SK-N-SH (cell line): ENCODE results near the gene THAP6. TPM values are rescaled to one million over a fixed set of nuclear protein-coding genes. Genes with fewer than 3 reads are reported as not detected.

Experiments
- CTCF ChIA-PET: fragments of 300-600, 350-600 bp; formaldehyde crosslinking; extraction: SDS; loops from one replicate; lab custom pipeline; 2021; lab: Yijun Ruan, JAX
- POLR2A ChIA-PET: fragments of 350-600 bp; sonication (Branson Sonifier 250); formaldehyde crosslinking; extraction: SDS; loops from one replicate; lab custom pipeline; 2020; ENCODE audit warnings: antibody characterized with exemption, inconsistent platforms; lab: Yijun Ruan, JAX
- DNase-seq: peaks from one replicate; pipeline ENCODE4 v3.0.0; 2012
- H2AFZ ChIP-seq: fragments of 200-600 bp; sonication (generic); 2 replicates; pipeline ENCODE4 v1.8.1; 2016; ENCODE audit warnings: antibody characterized with exemption, mild to moderate bottlenecking, low read depth
- H3F3A ChIP-seq: fragments of 200-600 bp; sonication (generic); replicated peaks from 2 replicates; pipeline ENCODE3; 2016; ENCODE audit warnings: antibody characterized with exemption, mild to moderate bottlenecking; ENCODE audit not compliant: insufficient read depth
- H3K27ac ChIP-seq, 2 experiments: fragments of 200-500 bp in 1 of 2; fragments of 200-600 bp in 1 of 2; sonication (Bioruptor generic) in 1 of 2; sonication (generic), shearing (Covaris generic) in 1 of 2; 2 replicates each; pipeline versions ENCODE4 v1.5.1 to v1.6.1; 2014 to 2016; ENCODE audit warnings: low read depth in 2 of 2, inconsistent platforms in 1 of 2, low read length in 1 of 2, mild to moderate bottlenecking in 1 of 2, mixed read lengths in 1 of 2
- H3K27me3 ChIP-seq: fragments of 200-600 bp; sonication (generic), shearing (Covaris generic); 2 replicates; pipeline ENCODE4 v1.6.1; 2016; ENCODE audit warnings: mixed run types; ENCODE audit not compliant: insufficient read depth
- H3K36me3 ChIP-seq, 2 experiments: fragments of 200-500 bp in 1 of 2; fragments of 200-600 bp in 1 of 2; sonication (Bioruptor generic) in 1 of 2; sonication (generic) in 1 of 2; replicated peaks in 1 of 2; 2 replicates each; pipeline versions ENCODE3 to v1.5.1; 2014 to 2016; ENCODE audit warnings: low read length in 1 of 2, mild to moderate bottlenecking in 1 of 2; ENCODE audit not compliant: insufficient read depth in 2 of 2, control insufficient read depth in 1 of 2
- H3K4me1 ChIP-seq, 2 experiments: fragments of 200-500 bp in 1 of 2; fragments of 200-600 bp in 1 of 2; sonication (Bioruptor generic) in 1 of 2; sonication (generic), shearing (Covaris generic) in 1 of 2; 2 replicates each; pipeline versions ENCODE4 v1.5.1 to v1.6.1; 2014 to 2016; ENCODE audit warnings: low read depth in 1 of 2, low read length in 1 of 2, mixed run types in 1 of 2; ENCODE audit not compliant: insufficient read depth in 2 of 2, control insufficient read depth in 1 of 2
- H3K4me2 ChIP-seq: fragments of 200-600 bp; sonication (generic), shearing (Covaris generic); 2 replicates; pipeline ENCODE4 v1.6.1; 2017; ENCODE audit warnings: mixed run types
- H3K4me3 ChIP-seq, 2 experiments: fragments of 200-500 bp in 1 of 2; fragments of 200-600 bp in 1 of 2; sonication (Bioruptor generic) in 1 of 2; sonication (generic), shearing (Covaris generic) in 1 of 2; 2 replicates each; pipeline versions ENCODE4 v1.5.1 to v1.8.1; 2014 to 2016; ENCODE audit warnings: low read depth in 2 of 2, inconsistent platforms in 1 of 2, low read length in 1 of 2, mild to moderate bottlenecking in 1 of 2, mixed read lengths in 1 of 2, moderate library complexity in 1 of 2
- H3K79me2 ChIP-seq: fragments of 200-600 bp; sonication (generic); 2 replicates; pipeline ENCODE4 v1.8.1; 2017; ENCODE audit warnings: mild to moderate bottlenecking; ENCODE audit not compliant: insufficient read depth
- H3K9ac ChIP-seq: fragments of 200-600 bp; sonication (generic); 2 replicates; pipeline ENCODE4 v1.6.1; 2017; ENCODE audit warnings: mixed run types
- H3K9me2 ChIP-seq: fragments of 200-600 bp; sonication (generic); 2 replicates; pipeline ENCODE4 v1.6.1; 2017; ENCODE audit warnings: mixed run types
- H3K9me3 ChIP-seq: fragments of 200-600 bp; sonication (generic); 2 replicates; pipeline ENCODE4 v1.6.1; 2017; ENCODE audit warnings: mixed run types, mild to moderate bottlenecking, moderate library complexity
- H4K20me1 ChIP-seq: fragments of 200-600 bp; sonication (generic); 2 replicates; pipeline ENCODE4 v1.6.1; 2017; ENCODE audit warnings: mild to moderate bottlenecking, mixed run types; ENCODE audit not compliant: insufficient read depth
- EP300 ChIP-seq, 2 experiments: IDR thresholded peaks; 2 replicates each; pipeline versions ENCODE4 v1.4.0 to v1.6.1; 2012; ENCODE audit warnings: borderline replicate concordance in 1 of 2, low read depth in 1 of 2, low read length in 1 of 2
- EZH2phosphoT487 ChIP-seq: fragments of 200-600 bp; sonication (generic); IDR thresholded peaks from 2 replicates; pipeline ENCODE4 v1.6.1; 2017; ENCODE audit warnings: low read depth, mixed run types, mild to moderate bottlenecking, antibody characterized with exemption, moderate library complexity, borderline replicate concordance
- FOSL2 ChIP-seq: IDR thresholded peaks from 2 replicates; pipeline ENCODE4 v1.4.0; 2012; ENCODE audit warnings: low read depth, mild to moderate bottlenecking, moderate library complexity, borderline replicate concordance
- FOXJ3 ChIP-seq: sonication (generic); formaldehyde crosslinking; IDR thresholded peaks from 2 replicates; pipeline ENCODE4 v1.5.1; 2020; ENCODE audit warnings: mild to moderate bottlenecking, missing genetic modification reagents
- IRF3 ChIP-seq: fragments of 150-350 bp; IDR thresholded peaks from 2 replicates; pipeline ENCODE4 v1.6.1; 2016; ENCODE audit warnings: mild to moderate bottlenecking, low read depth, low read length
- JUND ChIP-seq: IDR thresholded peaks from 2 replicates; pipeline ENCODE4 v1.4.0; 2012
- MEF2A ChIP-seq: IDR thresholded peaks from 2 replicates; pipeline ENCODE4 v1.4.0; 2012; ENCODE audit warnings: low read depth, borderline replicate concordance
- MXI1 ChIP-seq: IDR thresholded peaks from 2 replicates; pipeline ENCODE4 v1.6.1; 2012; ENCODE audit warnings: mild to moderate bottlenecking, low read depth, low read length, improper control_type of control experiment
- NFIC ChIP-seq: IDR thresholded peaks from 2 replicates; pipeline ENCODE4 v1.4.0; 2012; ENCODE audit warnings: borderline replicate concordance
- NRF1 ChIP-seq: IDR thresholded peaks from 2 replicates; pipeline ENCODE4 v1.6.1; 2012; ENCODE audit warnings: low read depth, mild to moderate bottlenecking, low read length
- PBX3 ChIP-seq: IDR thresholded peaks from 2 replicates; pipeline ENCODE4; 2012
- POLR2AphosphoS5 ChIP-seq: IDR thresholded peaks from 2 replicates; pipeline ENCODE4 v1.6.1; 2012; ENCODE audit warnings: low read depth, low read length
- RXRA ChIP-seq: IDR thresholded peaks from 2 replicates; pipeline ENCODE4 v1.4.0; 2012; ENCODE audit warnings: low read depth, mild to moderate bottlenecking, borderline replicate concordance
- SMC3 ChIP-seq: IDR thresholded peaks from 2 replicates; pipeline ENCODE4 v1.6.1; 2012; ENCODE audit warnings: low read depth, low read length, improper control_type of control experiment
- TAF1 ChIP-seq: IDR thresholded peaks from 2 replicates; pipeline ENCODE4 v1.6.1; 2012; ENCODE audit warnings: low read depth, mild to moderate bottlenecking, low read length, moderate library complexity, borderline replicate concordance
- TEAD4 ChIP-seq: IDR thresholded peaks from 2 replicates; pipeline ENCODE4 v1.4.0; 2012; ENCODE audit warnings: mild to moderate bottlenecking, borderline replicate concordance; ENCODE audit not compliant: insufficient read depth
- USF2 ChIP-seq: fragments of 150-350 bp; IDR thresholded peaks from 2 replicates; pipeline ENCODE4 v1.6.1; 2017; ENCODE audit warnings: antibody characterized with exemption, low read length, low read depth, borderline replicate concordance
- YY1 ChIP-seq: IDR thresholded peaks from 2 replicates; pipeline ENCODE4 v1.4.0; 2012; ENCODE audit warnings: low read depth, mild to moderate bottlenecking
- ZBTB33 ChIP-seq: IDR thresholded peaks from 2 replicates; pipeline ENCODE4 v1.4.0; 2012; ENCODE audit warnings: low read depth, borderline replicate concordance
- polyA plus RNA-seq, 3 experiments: library from polyadenylated mRNA; depleted of rRNA; stranded (reverse); fragments of >200 nt; gene quantifications; 2 replicates each; pipeline ENCODE4 v1.2.3, GENCODE V29; 2012
- TF ChIP-seq, protein P1 (sequence below): fragments of 200-600 bp; sonication (generic); IDR thresholded peaks from 2 replicates; pipeline ENCODE4 v1.6.1; 2017; ENCODE audit warnings: antibody characterized with exemption, mild to moderate bottlenecking, moderate library complexity
- TF ChIP-seq, protein P2 (sequence below): IDR thresholded peaks from 2 replicates; pipeline ENCODE4 v1.6.1; 2012; ENCODE audit warnings: mild to moderate bottlenecking, low read depth, low read length, moderate library complexity

THAP6 gene
- polyA plus RNA-seq, 1 of the 3 experiments (the other 2 are of a cell fraction) = 6.9 TPM

DNA sequence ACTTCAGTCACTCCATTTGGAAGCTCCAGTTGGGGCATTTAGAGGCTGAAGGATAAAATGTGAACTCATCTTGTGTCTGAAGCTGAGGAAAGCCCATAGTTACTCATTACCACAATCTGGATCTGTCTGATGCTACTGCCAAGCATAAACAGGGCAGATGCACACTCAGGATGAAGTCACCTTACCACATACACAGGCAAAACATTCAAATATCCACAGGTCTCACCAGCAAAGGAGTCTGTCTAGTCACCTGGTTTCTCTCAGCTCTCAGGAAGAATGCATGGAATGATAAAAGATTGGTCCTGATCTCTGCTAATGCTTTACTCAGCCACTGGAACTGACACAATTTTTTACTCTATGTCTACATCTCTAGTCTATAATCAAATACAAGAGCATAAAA is 28.6 kb downstream of the THAP6 start:
- Histone ChIP-seq H3K9ac (no peak overlapping the region), H3K4me1 (peaks cover 0 to 3% of the 10 kb centered on the region in 2 experiments; a peak in 1 of 4 replicates), H3K9me3 (no peaks in the 10 kb centered on the region), H3K36me3 (no peaks in the 10 kb centered on the region), H3K27ac (peak overlapping the region in 1 of 2 experiments; percentile 50; a peak in 2 of 4 replicates), H3K4me3 (no peak overlapping the region), H3K27me3 (no peaks in the 10 kb centered on the region), H3F3A (peaks cover 20% of the 10 kb centered on the region), H4K20me1 (no peaks in the 10 kb centered on the region), H2AFZ (no peak overlapping the region), H3K79me2 (no peaks in the 10 kb centered on the region), H3K4me2 (no peak overlapping the region), H3K9me2 (no peaks in the 10 kb centered on the region)
- DNase-seq = no peak
- ChIA-PET CTCF (interaction anchor here (0.9 to 1.4 kb wide), 2 partner anchors 28 to 110 kb away, joined by 3 to 4 read pairs; no protein-coding TSS in a partner anchor), POLR2A (no interaction called here)
- TF ChIP-seq NFIC = peak; percentile 61
- no peak for TF ChIP-seq SMC3
- peak; percentile 67; the same call in 1 of the 2 replicates for TF ChIP-seq RXRA
- peak; percentile 75 for TF ChIP-seq FOSL2
- no peak for TF ChIP-seq NRF1
- TF ChIP-seq MXI1 = no peak
- peak; percentile 84 for TF ChIP-seq PBX3
- no peak for TF ChIP-seq MEF2A
- TF ChIP-seq POLR2AphosphoS5 = peak; percentile 58
- no peak for TF ChIP-seq YY1
- TF ChIP-seq IRF3 = no peak
- peak in 1 of 2 experiments; percentile 82; a peak in 1 of 4 replicates for TF ChIP-seq EP300 (IDR thresholded peaks at IDR 0.05; ENCODE audit: borderline replicate concordance in 1 of 2, low read depth in 1 of 2, low read length in 1 of 2)
- no peak for TF ChIP-seq FOXJ3
- TF ChIP-seq TEAD4 = peak; percentile 90
- TF ChIP-seq ZBTB33 = no peak; the same call in 1 of the 2 replicates
- TF ChIP-seq, protein P1, sequence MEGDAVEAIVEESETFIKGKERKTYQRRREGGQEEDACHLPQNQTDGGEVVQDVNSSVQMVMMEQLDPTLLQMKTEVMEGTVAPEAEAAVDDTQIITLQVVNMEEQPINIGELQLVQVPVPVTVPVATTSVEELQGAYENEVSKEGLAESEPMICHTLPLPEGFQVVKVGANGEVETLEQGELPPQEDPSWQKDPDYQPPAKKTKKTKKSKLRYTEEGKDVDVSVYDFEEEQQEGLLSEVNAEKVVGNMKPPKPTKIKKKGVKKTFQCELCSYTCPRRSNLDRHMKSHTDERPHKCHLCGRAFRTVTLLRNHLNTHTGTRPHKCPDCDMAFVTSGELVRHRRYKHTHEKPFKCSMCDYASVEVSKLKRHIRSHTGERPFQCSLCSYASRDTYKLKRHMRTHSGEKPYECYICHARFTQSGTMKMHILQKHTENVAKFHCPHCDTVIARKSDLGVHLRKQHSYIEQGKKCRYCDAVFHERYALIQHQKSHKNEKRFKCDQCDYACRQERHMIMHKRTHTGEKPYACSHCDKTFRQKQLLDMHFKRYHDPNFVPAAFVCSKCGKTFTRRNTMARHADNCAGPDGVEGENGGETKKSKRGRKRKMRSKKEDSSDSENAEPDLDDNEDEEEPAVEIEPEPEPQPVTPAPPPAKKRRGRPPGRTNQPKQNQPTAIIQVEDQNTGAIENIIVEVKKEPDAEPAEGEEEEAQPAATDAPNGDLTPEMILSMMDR = no peak
- no peak for TF ChIP-seq TAF1
- TF ChIP-seq, protein P2, sequence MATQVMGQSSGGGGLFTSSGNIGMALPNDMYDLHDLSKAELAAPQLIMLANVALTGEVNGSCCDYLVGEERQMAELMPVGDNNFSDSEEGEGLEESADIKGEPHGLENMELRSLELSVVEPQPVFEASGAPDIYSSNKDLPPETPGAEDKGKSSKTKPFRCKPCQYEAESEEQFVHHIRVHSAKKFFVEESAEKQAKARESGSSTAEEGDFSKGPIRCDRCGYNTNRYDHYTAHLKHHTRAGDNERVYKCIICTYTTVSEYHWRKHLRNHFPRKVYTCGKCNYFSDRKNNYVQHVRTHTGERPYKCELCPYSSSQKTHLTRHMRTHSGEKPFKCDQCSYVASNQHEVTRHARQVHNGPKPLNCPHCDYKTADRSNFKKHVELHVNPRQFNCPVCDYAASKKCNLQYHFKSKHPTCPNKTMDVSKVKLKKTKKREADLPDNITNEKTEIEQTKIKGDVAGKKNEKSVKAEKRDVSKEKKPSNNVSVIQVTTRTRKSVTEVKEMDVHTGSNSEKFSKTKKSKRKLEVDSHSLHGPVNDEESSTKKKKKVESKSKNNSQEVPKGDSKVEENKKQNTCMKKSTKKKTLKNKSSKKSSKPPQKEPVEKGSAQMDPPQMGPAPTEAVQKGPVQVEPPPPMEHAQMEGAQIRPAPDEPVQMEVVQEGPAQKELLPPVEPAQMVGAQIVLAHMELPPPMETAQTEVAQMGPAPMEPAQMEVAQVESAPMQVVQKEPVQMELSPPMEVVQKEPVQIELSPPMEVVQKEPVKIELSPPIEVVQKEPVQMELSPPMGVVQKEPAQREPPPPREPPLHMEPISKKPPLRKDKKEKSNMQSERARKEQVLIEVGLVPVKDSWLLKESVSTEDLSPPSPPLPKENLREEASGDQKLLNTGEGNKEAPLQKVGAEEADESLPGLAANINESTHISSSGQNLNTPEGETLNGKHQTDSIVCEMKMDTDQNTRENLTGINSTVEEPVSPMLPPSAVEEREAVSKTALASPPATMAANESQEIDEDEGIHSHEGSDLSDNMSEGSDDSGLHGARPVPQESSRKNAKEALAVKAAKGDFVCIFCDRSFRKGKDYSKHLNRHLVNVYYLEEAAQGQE = no peak
- peak; percentile 66; the same call in 1 of the 2 replicates for TF ChIP-seq JUND
- TF ChIP-seq USF2 = no peak
- TF ChIP-seq EZH2phosphoT487 = no peak
